HFF-Myc (cell line): ENCODE data around the gene TULP4.

ENCODE experiments used
- DNase-seq: peaks from one replicate; pipeline ENCODE4 v3.0.0-alpha.2; 2011; ENCODE audit warnings: low read depth; ENCODE audit errors: extremely low read depth
- H3K4me3 ChIP-seq: replicated peaks from 2 replicates; pipeline ENCODE4 v1.5.1; 2011; ENCODE audit warnings: low read depth, mild to moderate bottlenecking, control low read depth, low read length
- CTCF ChIP-seq: IDR thresholded peaks from 2 replicates; pipeline ENCODE4 v1.5.1; 2012; ENCODE audit warnings: mild to moderate bottlenecking, low read depth, low read length, control low read depth; ENCODE audit errors: missing control alignments

TULP4 gene

GRCh38 chr6:158270389-158271127 lies 41.7 kb upstream of the TULP4 start:
- DNase-seq = no peak
- TF ChIP-seq CTCF = no peak
- no peak overlapping the region for H3K4me3 ChIP-seq

- H3K4me3 ChIP-seq = no peak overlapping the region
- no peak for DNase-seq
- TF ChIP-seq CTCF = no peak
Measured at GRCh38 chr6:158272324-158272723, 39.9 kb upstream of the TULP4 start.

GRCh38 chr6:158278004-158278403 lies 34.3 kb upstream of the TULP4 start:
- DNase-seq = no peak
- TF ChIP-seq CTCF = no peak
- H3K4me3 ChIP-seq = no peak overlapping the region

- no peak overlapping the region for H3K4me3 ChIP-seq
- TF ChIP-seq CTCF = no peak
- no peak for DNase-seq
Measured at GRCh38 chr6:158279615-158280014, 32.6 kb upstream of the TULP4 start.

GRCh38 chr6:158283304-158283980 lies 28.8 kb upstream of the TULP4 start:
- TF ChIP-seq CTCF = no peak
- H3K4me3 ChIP-seq = no peak overlapping the region
- no peak for DNase-seq

GRCh38 chr6:158284007-158284875 lies 28.0 kb upstream of the TULP4 start:
- H3K4me3 ChIP-seq = no peak overlapping the region
- DNase-seq = peak; percentile 44
- TF ChIP-seq CTCF = no peak
